ENCODE results near the gene MAGEB1. TPM values are rescaled to one million over a fixed set of nuclear protein-coding genes. Genes with fewer than 3 reads are reported as not detected.

Gene MAGEB1
- total and polyA plus RNA-seq, 2 experiments from 2014 or later, result 0.15 TPM; not detected in 1

DNA sequence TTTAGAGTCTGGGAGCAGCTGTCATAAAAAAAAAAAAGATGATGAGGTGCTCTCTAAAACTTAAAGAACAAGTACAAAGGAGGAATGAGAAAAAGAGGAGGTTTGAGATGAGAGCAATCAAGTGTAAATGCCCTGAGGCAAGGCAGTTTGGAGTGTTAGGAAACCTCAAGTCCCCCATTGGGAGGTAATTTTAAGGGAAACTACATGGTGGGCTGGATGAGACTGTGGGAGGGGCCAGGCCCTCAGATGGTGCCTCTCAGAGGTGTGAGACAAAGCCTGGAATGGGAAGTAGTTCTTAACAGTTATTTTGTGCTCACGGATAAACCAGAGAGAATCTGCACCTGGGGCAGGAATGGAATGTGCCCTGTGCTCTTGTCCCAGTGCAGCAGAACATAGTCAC is 18.4 kb upstream of the MAGEB1 start (continued):
- TF ChIP-seq ZNF331 (CRISPR knock-in tag; IDR thresholded peaks at IDR 0.05; ENCODE audit: low read depth) (no peak), EZH2phosphoT487 (IDR thresholded peaks at IDR 0.05; ENCODE audit: unreplicated experiment) (no peak), NANOG (IDR thresholded peaks at IDR 0.05; ENCODE audit: borderline replicate concordance) (no peak), CTCF (conservative IDR thresholded peaks at IDR 0.05; ENCODE audit: low read depth in 2 of 2) (no peak), ETS1 (IDR thresholded peaks at IDR 0.05) (no peak), ZNF114 (CRISPR knock-in tag; IDR thresholded peaks at IDR 0.05) (no peak), CREB1 (CRISPR knock-in tag; IDR thresholded peaks at IDR 0.05; ENCODE audit: low read depth) (no peak), JUNB (IDR thresholded peaks at IDR 0.05; ENCODE audit: unreplicated experiment) (no peak), STAT1 (IDR thresholded peaks at IDR 0.05; ENCODE audit: unreplicated experiment) (no peak), POLR2AphosphoS5 (IDR thresholded peaks at IDR 0.05; ENCODE audit: low read depth) (no peak), EZH2 (IDR thresholded peaks at IDR 0.05; ENCODE audit: low read depth, unreplicated experiment) (no peak)

DNA sequence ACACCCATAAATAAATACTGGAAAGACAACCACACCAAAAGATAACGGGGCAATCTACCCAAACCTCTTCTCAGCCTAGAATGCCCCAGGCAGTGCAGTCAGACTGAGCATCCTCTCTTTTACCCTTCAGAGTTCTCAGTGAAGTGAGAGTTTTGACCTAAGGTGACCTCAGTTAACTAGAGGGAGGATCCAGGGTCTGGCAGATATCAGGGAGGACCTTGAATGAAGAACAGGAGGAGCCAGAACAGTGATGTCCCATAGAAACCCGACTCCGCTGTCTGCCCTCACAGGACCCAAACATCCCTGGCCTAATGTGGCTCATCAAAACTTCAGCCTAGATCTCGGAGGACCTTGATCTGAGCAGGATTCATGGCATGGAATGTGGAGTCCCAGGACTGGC is 16.6 kb upstream of the MAGEB1 start, which contains the start of gene MAGEB3:
TSS of gene MAGEB3 (plus strand) at position 263 of the 400 bp plus-strand sequence. CDS start 5,268 bp downstream, outside the sequence.
- Histone ChIP-seq H3K27me3 (ENCODE audit: insufficient read depth) (no peaks in the 10 kb centered on the region), H3F3A (replicated peaks; ENCODE audit: low read depth) (no peaks in the 10 kb centered on the region), H3K27ac (ENCODE audit: low read depth) (no peak within 1 kb of the TSS), H3K4me2 (no peak within 1 kb of the TSS), H3K79me2 (replicated peaks; ENCODE audit: insufficient read depth) (no peaks in the 10 kb centered on the region), H3K4me3 (no peak within 1 kb of the TSS), H4K20me1 (replicated peaks; ENCODE audit: insufficient read depth) (no peaks in the 10 kb centered on the region), H3K4me1 (ENCODE audit: insufficient read depth) (peaks cover 2% of the 10 kb centered on the region; the same call in 1 of the 2 replicates), H3K9me2 (ENCODE audit: insufficient read depth) (no peaks in the 10 kb centered on the region), H3K36me3 (ENCODE audit: insufficient read depth) (no peaks in the 10 kb centered on the region), H2AFZ (no peak within 1 kb of the TSS)
- no peak within 1 kb of the TSS for H3K4me3 Mint-ChIP-seq
- H3K36me3 Mint-ChIP-seq (ENCODE audit: low read depth), result no peaks in the 10 kb centered on the region
- no peak within 1 kb of the TSS for H3K27ac Mint-ChIP-seq
- peaks cover 12% of the 10 kb centered on the region for H3K4me1 Mint-ChIP-seq
- no peaks in the 10 kb centered on the region for H3K27me3 Mint-ChIP-seq (ENCODE audit: insufficient read depth, low read depth, poor library complexity)
- DNase-seq (ENCODE audit: low spot score) (no peak), ATAC-seq (no peak)
- no peaks in the 10 kb centered on the region for H3K9me3 Mint-ChIP-seq
- TF ChIP-seq JUNB (IDR thresholded peaks at IDR 0.05; ENCODE audit: unreplicated experiment) (no peak), CTCF (conservative IDR thresholded peaks at IDR 0.05; ENCODE audit: low read depth in 2 of 2) (no peak), POLR2AphosphoS5 (IDR thresholded peaks at IDR 0.05; ENCODE audit: low read depth) (no peak), CREB1 (CRISPR knock-in tag; IDR thresholded peaks at IDR 0.05; ENCODE audit: low read depth) (no peak), EZH2phosphoT487 (IDR thresholded peaks at IDR 0.05; ENCODE audit: unreplicated experiment) (no peak), ZNF331 (CRISPR knock-in tag; IDR thresholded peaks at IDR 0.05; ENCODE audit: low read depth) (no peak), EZH2 (IDR thresholded peaks at IDR 0.05; ENCODE audit: low read depth, unreplicated experiment) (no peak), ZNF114 (CRISPR knock-in tag; IDR thresholded peaks at IDR 0.05) (no peak), STAT1 (IDR thresholded peaks at IDR 0.05; ENCODE audit: unreplicated experiment) (no peak), NANOG (IDR thresholded peaks at IDR 0.05; ENCODE audit: borderline replicate concordance) (no peak), ETS1 (IDR thresholded peaks at IDR 0.05) (no peak)

Measured in GM23338 (cell line).